HCT116 (cell line): ENCODE measurements around the gene LRRC2. TPM values are rescaled to one million over a fixed set of nuclear protein-coding genes. Genes with fewer than 3 reads are reported as not detected.

Experiments used
- ATAC-seq: fragments of 200-7000 bp; cut with Tn5 transposase; 2 replicates; pipeline ENCODE4 v1.9.1; 2020; ENCODE audit warnings: mild to moderate bottlenecking, moderate library complexity
- BruUV-seq: library from RNA; stranded (reverse); fragments of 400-500 nt; replicated peaks from 2 replicates; lab custom pipeline; 2021; lab: Mats Ljungman, UMichigan
- CTCF ChIA-PET: fragments of 300-600 bp; sonication (Branson Sonifier 250); formaldehyde crosslinking; loops from one replicate; lab custom pipeline; 2021; ENCODE audit warnings: antibody characterized with exemption; lab: Charles Lee
- POLR2A ChIA-PET: fragments of 300-600, 350-600 bp; sonication (Branson Sonifier 250); formaldehyde crosslinking; loops from one replicate; lab custom pipeline; 2021; ENCODE audit warnings: antibody characterized with exemption; lab: Charles Lee
- RAD21 ChIA-PET, 2 experiments: fragments of 300-600 bp; sonication (Branson Sonifier 250); formaldehyde crosslinking; loops; one replicate each; lab custom pipeline; 2023; ENCODE audit warnings: low total read pairs in 2 of 2; ENCODE audit not compliant: uncharacterized antibody in 2 of 2, unreplicated experiment in 2 of 2, low non-redundant PET in 1 of 2; lab: Charles Lee
- DNase-seq: peaks from one replicate; pipeline ENCODE4 v3.0.0-alpha.2; 2010; ENCODE audit warnings: low read depth, low spot score
- H2AFZ ChIP-seq: fragments of 200-600 bp; shearing (Covaris generic), sonication (generic); 2 replicates; pipeline ENCODE4 v1.6.1; 2017; ENCODE audit warnings: low read depth, mixed run types, mixed read lengths, antibody characterized with exemption, low read length; ENCODE audit not compliant: poor library complexity, severe bottlenecking
- H3K27ac ChIP-seq: 2 replicates; pipeline ENCODE4 v1.5.1; 2012; ENCODE audit warnings: low read depth, low read length
- H3K27me3 ChIP-seq: fragments of 200-600 bp; sonication (generic); 2 replicates; pipeline ENCODE4 v1.6.1; 2016; ENCODE audit warnings: mixed run types, low read length, mixed read lengths; ENCODE audit not compliant: insufficient read depth
- H3K36me3 ChIP-seq, 2 experiments: fragments of 200-500 bp in 1 of 2; fragments of 200-600 bp in 1 of 2; sonication (Bioruptor generic) in 1 of 2; sonication (generic) in 1 of 2; 2 replicates each; pipeline versions ENCODE4 v1.5.1 to v1.6.1; 2014 to 2016; ENCODE audit warnings: low read length in 2 of 2, inconsistent platforms in 1 of 2, mixed read lengths in 1 of 2, mixed run types in 1 of 2; ENCODE audit not compliant: insufficient read depth in 2 of 2, control insufficient read depth in 1 of 2
- H3K4me1 ChIP-seq, 2 experiments: fragments of 200-600 bp in 1 of 2; sonication (generic) in 1 of 2; 2 replicates each; pipeline versions ENCODE4 v1.5.1 to v1.6.1; 2012 to 2017; ENCODE audit warnings: low read length in 2 of 2, inconsistent platforms in 1 of 2, mild to moderate bottlenecking in 1 of 2, mixed read lengths in 1 of 2, mixed run types in 1 of 2, moderate library complexity in 1 of 2; ENCODE audit not compliant: insufficient read depth in 2 of 2, control insufficient read depth in 1 of 2
- H3K4me2 ChIP-seq: fragments of 200-600 bp; sonication (generic); 2 replicates; pipeline ENCODE4 v1.6.1; 2017; ENCODE audit warnings: mixed run types, low read length, mixed read lengths
- H3K4me3 ChIP-seq, 2 experiments: fragments of 200-600 bp in 1 of 2; sonication (generic) in 1 of 2; replicated peaks in 1 of 2; 2 replicates each; pipeline ENCODE4 v1.5.1; 2011 to 2016; ENCODE audit warnings: low read length in 2 of 2, control low read depth in 1 of 2, low read depth in 1 of 2, mild to moderate bottlenecking in 1 of 2, mixed read lengths in 1 of 2, mixed run types in 1 of 2
- H3K79me2 ChIP-seq: fragments of 200-600 bp; sonication (generic); 2 replicates; pipeline ENCODE4 v1.6.1; 2017; ENCODE audit warnings: mild to moderate bottlenecking, mixed run types, low read length, moderate library complexity, mixed read lengths; ENCODE audit not compliant: insufficient read depth
- H3K9ac ChIP-seq: fragments of 200-600 bp; sonication (generic); 2 replicates; pipeline ENCODE4 v1.6.1; 2016; ENCODE audit warnings: low read length, mixed read lengths
- H3K9me2 ChIP-seq: fragments of 200-600 bp; sonication (generic), shearing (Covaris generic); 2 replicates; pipeline ENCODE4 v1.6.1; 2017; ENCODE audit warnings: mixed run types, mild to moderate bottlenecking, moderate library complexity; ENCODE audit not compliant: insufficient read depth
- H3K9me3 ChIP-seq, 2 experiments: fragments of 200-500 bp in 1 of 2; fragments of 200-600 bp in 1 of 2; sonication (Bioruptor generic) in 1 of 2; sonication (generic) in 1 of 2; 2 replicates each; pipeline ENCODE4 v1.6.1; 2014 to 2017; ENCODE audit warnings: low read length in 2 of 2, mixed read lengths in 2 of 2, inconsistent platforms in 1 of 2, low read depth in 1 of 2, mild to moderate bottlenecking in 1 of 2, mixed run types in 1 of 2, moderate library complexity in 1 of 2; ENCODE audit not compliant: control insufficient read depth in 1 of 2, insufficient read depth in 1 of 2
- H4K20me1 ChIP-seq: fragments of 200-600 bp; sonication (generic), shearing (Covaris generic); 2 replicates; pipeline ENCODE4 v1.6.1; 2017; ENCODE audit warnings: mixed run types, mild to moderate bottlenecking, moderate library complexity; ENCODE audit not compliant: insufficient read depth
- CBX3 ChIP-seq: IDR thresholded peaks from 2 replicates; pipeline ENCODE4 v1.6.1; 2012; ENCODE audit warnings: low read depth
- CTCF ChIP-seq, 3 experiments: fragments of 200-600 bp in 1 of 3; sonication (generic) in 1 of 3; IDR thresholded peaks in 2 of 3; conservative IDR thresholded peaks in 1 of 3; 2 replicates each; pipeline ENCODE4 v1.5.1; 2012 to 2017; ENCODE audit warnings: low read depth in 2 of 3, low read length in 2 of 3, antibody characterized with exemption in 1 of 3, borderline replicate concordance in 1 of 3, control low read depth in 1 of 3, mild to moderate bottlenecking in 1 of 3, mixed read lengths in 1 of 3, mixed run types in 1 of 3, moderate library complexity in 1 of 3; ENCODE audit not compliant: insufficient read depth in 1 of 3
- EZH2 ChIP-seq: fragments of 200-600 bp; sonication (generic); IDR thresholded peaks from 2 replicates; pipeline ENCODE4 v1.6.1; 2017; ENCODE audit warnings: antibody characterized with exemption, mixed run types
- FOSL1 ChIP-seq: IDR thresholded peaks from 2 replicates; pipeline ENCODE4 v1.6.1; 2012; ENCODE audit warnings: low read depth
- MAX ChIP-seq: IDR thresholded peaks from 2 replicates; pipeline ENCODE4 v1.6.1; 2012
- RAD21 ChIP-seq: IDR thresholded peaks from 2 replicates; pipeline ENCODE4 v1.6.1; 2012; ENCODE audit warnings: low read depth, mild to moderate bottlenecking
- YY1 ChIP-seq: IDR thresholded peaks from 2 replicates; pipeline ENCODE4 v1.6.1; 2011; ENCODE audit warnings: low read length, low read depth, moderate library complexity, mild to moderate bottlenecking; ENCODE audit not compliant: insufficient replicate concordance; ENCODE audit errors: extremely low read depth
- ZBTB33 ChIP-seq: IDR thresholded peaks from 2 replicates; pipeline ENCODE4 v1.6.1; 2011; ENCODE audit warnings: mild to moderate bottlenecking, low read length, moderate library complexity; ENCODE audit not compliant: insufficient replicate concordance; ENCODE audit errors: extremely low read depth
- intact Hi-C: fragments of 100-400 bp; cut with micrococcal nuclease; formaldehyde crosslinking; loops from 2 replicates; pipeline ENCODE4 v1.10.0; 2022
- total RNA-seq: library from RNA; stranded (reverse); gene quantifications from one replicate; pipeline ENCODE4 v1.2.1, GENCODE V29; 2021; ENCODE audit not compliant: unreplicated experiment

Gene LRRC2
- total RNA-seq, 1 experiment from 2014 or later: not detected

- Histone ChIP-seq H3K4me2 (peak overlapping the region; percentile 57), H3K27ac (no peak overlapping the region), H3K9me2 (no peaks in the 10 kb centered on the region), H4K20me1 (no peaks in the 10 kb centered on the region), H3K4me3 (no peak overlapping the region), H3K27me3 (no peaks in the 10 kb centered on the region), H3K9me3 (no peaks in the 10 kb centered on the region), H3K79me2 (no peaks in the 10 kb centered on the region), H3K36me3 (no peaks in the 10 kb centered on the region)
- ChIA-PET CTCF (interaction anchor here (0.6 to 3.4 kb wide), 31 partner anchors 9 to 207 kb away, joined by 3 to 144 read pairs (median 5); partner anchors contain the start of gene RTP3), POLR2A (interaction anchor here (0.7 to 1.7 kb wide), 5 partner anchors 11 to 140 kb away, joined by 3 to 10 read pairs (median 4); no protein-coding TSS in a partner anchor), RAD21 (interaction anchor here (0.6 to 1.7 kb wide), 10 partner anchors 46 to 421 kb away, joined by 3 to 21 read pairs (median 4); no protein-coding TSS in a partner anchor)
- no TSS peak for BruUV-seq
- intact Hi-C loops: loop anchor here (1.0 to 5.0 kb wide), 3 partner anchors 69 to 408 kb away; no protein-coding TSS in a partner anchor
- ATAC-seq (peak; percentile 98), DNase-seq (peak; percentile 85)
- TF ChIP-seq ZBTB33: no peak
- peak; percentile 87 for TF ChIP-seq CBX3
- TF ChIP-seq FOSL1: no peak
- peak; percentile 100 for TF ChIP-seq CTCF (IDR thresholded peaks at IDR 0.05 in 2 of 3, conservative IDR thresholded peaks at IDR 0.05 in 1 of 3; ENCODE audit: borderline replicate concordance in 1 of 3, insufficient read depth in 1 of 3, low read depth in 2 of 3, low read length in 2 of 3)
- TF ChIP-seq YY1: peak; percentile 65
- no peak for TF ChIP-seq EZH2
- TF ChIP-seq RAD21: peak; percentile 100
- peak; percentile 61 for TF ChIP-seq MAX
- TF ChIP-seq, all 23 proteins: peak for 5
- no peak overlapping the region for H3K9ac ChIP-seq
- H3K4me1 ChIP-seq: peaks cover 0 to 10% of the 10 kb centered on the region in 2 experiments; a peak in 1 of 4 replicates
- H2AFZ ChIP-seq: peak overlapping the region; percentile 16
Measured at GRCh38 chr3:46488735-46489361, 77.3 kb downstream of the LRRC2 start.
